GM18526 (cell line): Measurements from ENCODE around the gene ZNF582.

Experiments
- POLR2A ChIP-seq: IDR thresholded peaks from 3 replicates; pipeline ENCODE4 v1.6.1; 2011; ENCODE audit not compliant: insufficient read length; ENCODE audit errors: extremely low read depth

Gene ZNF582

GRCh38 chr19:56369886-56370676, 23.3 kb downstream of the ZNF582 start:
- no peak for TF ChIP-seq POLR2A

DNA sequence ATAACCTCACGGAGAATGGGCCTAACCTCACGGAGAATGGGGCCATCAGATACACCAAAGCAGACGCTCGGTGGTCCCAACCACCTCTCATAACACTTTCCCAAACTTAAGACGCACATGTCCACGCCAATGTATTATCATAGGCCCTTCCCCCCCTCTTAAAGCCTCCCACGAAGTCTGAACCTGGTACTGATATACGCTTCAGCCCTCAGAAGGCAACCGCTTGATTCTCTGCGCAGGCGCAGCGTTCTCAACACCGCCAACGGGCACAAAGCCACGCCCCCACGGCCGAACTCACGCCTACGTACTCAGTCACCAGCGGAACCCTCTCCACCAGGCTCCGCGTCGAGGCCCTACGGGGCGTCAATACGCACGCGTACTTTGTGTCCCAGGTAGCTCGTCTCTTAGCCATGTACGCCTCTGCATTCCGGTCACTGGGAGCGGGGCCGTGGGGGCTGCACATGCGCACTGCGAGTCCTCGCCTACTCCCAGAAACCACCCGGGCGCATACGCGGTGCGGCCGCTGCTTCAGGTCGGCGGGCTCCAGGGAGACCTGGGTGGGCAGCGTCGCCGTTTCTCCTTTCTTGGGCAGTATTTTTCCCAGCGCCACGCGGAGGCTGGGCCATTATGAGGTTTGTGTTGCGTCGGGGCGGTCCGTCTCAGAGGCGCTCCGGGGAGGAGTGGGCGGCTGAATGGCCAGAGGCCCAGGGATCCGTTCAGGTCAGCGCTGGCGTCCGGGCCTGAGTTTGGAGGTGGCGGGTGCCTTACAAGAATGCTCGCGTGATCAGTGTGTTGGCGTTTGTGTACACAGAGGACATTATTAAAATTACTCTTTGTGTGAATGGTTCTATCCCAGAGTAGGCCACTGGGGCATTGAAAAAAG, 25.3 kb downstream of the ZNF582 start:
- TF ChIP-seq POLR2A, result peak; percentile 83

DNA sequence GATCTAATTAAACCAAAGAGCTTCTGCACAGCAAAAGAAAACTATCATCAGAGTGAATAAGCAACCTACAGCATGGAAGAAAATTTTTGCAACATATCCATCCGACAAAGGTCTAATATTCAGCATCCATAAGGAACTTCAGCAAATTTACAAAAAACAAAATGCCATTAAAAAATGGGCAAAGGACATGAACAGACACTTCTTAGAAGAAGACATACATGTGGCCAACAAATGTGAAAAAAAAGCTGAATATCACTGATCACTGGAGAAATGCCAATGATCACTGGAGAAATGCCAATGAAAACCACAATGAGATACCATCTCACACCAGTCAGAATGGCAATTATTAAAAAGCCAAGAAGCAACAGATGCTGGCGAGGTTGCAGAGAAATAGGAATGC, 32.5 kb downstream of the ZNF582 start:
- TF ChIP-seq POLR2A, result no peak

DNA sequence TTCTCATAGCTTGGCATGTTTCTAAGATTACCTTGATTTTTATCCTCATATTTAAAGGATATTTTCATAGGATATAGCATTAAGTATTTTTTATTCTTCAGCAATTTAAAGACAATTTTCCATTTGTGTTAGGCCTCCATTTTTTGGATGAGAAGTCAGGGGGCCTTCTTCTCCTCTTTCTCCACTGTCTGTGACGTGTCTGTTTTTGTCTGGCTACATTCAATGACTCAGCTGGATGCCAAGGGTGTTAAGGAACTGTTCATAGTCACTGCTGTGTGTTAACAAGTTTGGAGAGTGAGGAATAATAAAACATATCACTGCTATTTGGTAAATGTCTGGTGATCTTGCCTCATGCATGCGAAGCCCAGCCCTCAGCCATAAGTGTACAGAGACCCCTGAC, 36.4 kb downstream of the ZNF582 start:
- TF ChIP-seq POLR2A, result no peak

- TF ChIP-seq POLR2A, result no peak
Measured at GRCh38 chr19:56355517-56355916, 37.8 kb downstream of the ZNF582 start.

- TF ChIP-seq POLR2A, result no peak
Measured at GRCh38 chr19:56351208-56351607, 42.1 kb downstream of the ZNF582 start.

- TF ChIP-seq POLR2A, result no peak
Measured at GRCh38 chr19:56350416-56351045, 42.8 kb downstream of the ZNF582 start.

GRCh38 chr19:56348289-56348877, 45.0 kb downstream of the ZNF582 start:
- TF ChIP-seq POLR2A, result no peak

DNA sequence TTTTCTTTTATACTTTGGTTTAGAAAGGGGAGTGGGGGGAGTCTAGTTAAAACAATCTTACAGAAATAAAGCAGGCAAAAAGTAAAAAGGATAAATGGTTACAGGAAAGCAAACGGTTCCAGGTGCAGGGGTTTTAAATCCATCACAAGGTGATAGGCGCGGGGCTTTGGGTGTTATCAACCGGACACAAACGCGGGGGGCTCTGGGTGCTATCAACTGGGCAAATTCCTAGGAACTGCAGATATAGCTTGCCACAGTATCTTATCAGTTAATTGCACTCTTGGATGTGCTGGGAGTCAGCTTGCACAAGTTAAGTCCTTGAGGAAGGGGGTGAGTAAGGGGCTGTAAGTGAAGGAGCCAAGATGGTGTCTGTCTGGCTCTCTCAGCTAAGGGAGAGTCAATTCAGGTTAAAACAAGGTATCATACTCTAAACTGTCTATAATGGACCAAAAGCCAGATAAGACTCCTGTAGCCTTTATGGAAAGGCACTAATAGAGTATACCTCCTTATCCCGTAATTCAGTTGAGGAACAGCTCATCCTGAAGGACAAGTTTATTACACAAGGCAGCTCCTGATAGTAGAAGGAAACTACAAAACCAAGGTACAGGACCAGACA, 46.1 kb downstream of the ZNF582 start:
- no peak for TF ChIP-seq POLR2A

- no peak for TF ChIP-seq POLR2A
Measured at GRCh38 chr19:56341948-56342347, 51.4 kb downstream of the ZNF582 start.

- TF ChIP-seq POLR2A, result no peak
Measured at GRCh38 chr19:56333506-56333905, 59.8 kb downstream of the ZNF582 start.
